GM18909 (cell line): ENCODE data around the gene TSPAN14.

Experiments
- ATAC-seq: cut with Tn5 transposase; IDR thresholded peaks from one replicate; pipeline ENCODE4 v1.9.1; 2021; ENCODE audit warnings: mild to moderate bottlenecking; ENCODE audit not compliant: unreplicated experiment, poor library complexity

The TSPAN14 gene

DNA sequence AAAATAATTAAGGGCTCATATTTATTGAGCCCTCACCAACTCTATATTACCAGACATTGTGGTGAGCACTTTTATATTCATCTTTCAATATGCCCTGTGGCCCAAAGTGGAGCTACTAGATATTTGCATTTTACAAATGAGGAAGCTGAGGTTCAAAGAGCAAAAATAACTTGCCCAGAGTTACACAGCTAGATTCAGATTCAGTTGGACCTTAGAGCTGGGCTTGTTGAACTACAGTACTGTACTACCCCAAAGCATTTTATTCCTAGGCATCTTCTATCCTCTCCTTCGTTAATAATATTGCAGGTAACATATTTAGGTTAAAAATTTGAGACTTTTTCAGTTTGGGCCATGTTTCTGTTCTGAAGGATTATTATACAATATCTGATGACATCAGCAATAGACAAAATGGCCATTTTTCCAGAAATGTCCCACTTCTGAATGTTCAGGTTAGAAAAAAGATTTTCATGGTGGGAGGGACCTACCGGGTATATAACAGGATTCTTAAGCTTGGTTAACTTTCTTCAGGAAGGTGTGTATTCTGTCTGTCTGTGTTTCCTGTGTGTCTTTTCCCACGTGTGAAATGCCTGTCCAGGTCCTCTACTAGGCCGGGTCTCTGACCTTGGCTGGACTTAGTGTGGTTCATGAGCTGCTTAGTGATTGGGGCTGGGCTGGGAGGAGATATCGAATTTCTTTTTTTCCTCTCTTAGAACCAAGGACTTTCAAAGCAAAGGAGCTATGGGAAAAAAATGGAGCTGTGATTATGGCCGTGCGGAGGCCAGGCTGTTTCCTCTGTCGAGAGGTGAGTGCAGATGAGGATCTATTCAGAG, 32.2 kb upstream of the TSPAN14 start:
- peak; percentile 94 for ATAC-seq

DNA sequence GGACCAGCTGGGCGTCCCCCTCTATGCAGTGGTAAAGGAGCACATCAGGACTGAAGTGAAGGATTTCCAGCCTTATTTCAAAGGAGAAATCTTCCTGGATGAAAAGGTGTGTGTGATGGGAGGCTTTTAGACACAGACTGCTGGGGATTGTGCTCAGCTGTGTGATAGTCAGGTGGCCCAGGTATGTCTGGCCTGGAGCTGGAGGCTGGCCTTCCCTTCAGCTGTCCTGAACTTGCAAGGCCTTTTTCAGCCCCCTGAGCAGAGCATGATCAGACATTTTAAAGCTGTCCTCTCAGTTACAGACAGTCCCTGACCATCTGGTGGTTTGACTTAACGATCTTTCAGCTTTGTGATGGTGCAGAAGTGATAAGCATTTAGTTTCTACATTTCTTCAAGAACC, 28.2 kb upstream of the TSPAN14 start:
- no peak for ATAC-seq

DNA sequence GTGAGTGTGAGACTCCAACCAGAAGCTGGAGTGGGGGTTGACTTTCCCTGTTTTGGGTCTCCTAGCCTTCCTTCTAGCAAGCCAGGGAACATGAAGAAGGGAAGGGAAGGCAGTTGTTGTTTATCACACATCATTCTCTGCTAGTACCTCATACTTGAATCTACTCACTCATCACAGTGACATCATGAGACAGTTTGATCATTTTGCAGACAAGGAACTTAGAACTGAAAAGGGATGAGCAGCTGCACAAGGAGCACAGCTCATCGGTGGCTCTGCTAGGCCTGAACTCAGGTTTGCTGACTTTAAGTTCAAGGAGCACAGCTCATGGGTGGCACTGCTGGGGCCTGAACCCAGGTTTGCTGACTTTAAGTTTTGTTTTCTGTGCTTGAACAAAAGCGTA, 26.6 kb upstream of the TSPAN14 start:
- no peak for ATAC-seq

DNA sequence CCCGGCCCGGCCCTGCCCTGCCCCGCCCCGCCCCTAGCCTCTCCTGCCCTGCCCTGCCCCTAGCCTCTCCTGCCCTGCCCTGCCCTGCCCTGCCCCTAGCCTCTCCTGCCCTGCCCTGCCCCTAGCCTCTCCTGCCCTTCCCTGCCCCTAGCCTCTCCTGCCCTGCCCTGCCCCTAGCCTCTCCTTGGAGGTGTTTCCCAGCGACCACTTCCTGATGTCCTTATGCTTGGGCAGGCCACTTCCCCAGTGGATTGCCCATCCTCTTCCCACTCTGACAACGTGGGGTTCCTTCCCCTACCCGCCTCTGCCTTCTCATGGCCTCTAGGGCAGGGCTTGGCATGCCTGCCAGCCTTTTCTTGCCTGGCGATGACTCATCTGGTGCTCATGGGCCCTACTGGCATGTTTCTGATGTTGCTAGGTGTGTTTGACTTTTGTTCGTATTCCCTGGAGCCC, 24.6 kb upstream of the TSPAN14 start:
- no peak for ATAC-seq

DNA sequence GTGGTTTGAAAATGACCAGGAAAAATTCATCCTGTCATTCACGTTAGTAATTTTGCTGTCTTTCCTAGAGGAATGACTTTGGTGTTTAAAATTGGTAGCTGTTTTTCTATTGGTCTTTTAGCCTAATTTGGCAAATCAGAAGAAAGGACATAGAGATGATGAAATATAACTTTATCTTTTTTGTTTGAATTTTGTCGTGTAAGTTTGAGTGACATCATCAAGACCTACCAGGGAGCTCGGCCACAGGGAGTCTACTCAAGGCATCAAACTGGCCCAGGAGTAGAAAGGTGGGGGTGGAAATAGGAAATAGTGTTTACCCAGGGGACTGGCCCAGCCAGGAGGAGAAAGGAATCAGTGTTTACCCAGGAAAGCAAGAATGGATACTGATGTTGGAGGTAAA, 21.0 kb upstream of the TSPAN14 start:
- no peak for ATAC-seq

DNA sequence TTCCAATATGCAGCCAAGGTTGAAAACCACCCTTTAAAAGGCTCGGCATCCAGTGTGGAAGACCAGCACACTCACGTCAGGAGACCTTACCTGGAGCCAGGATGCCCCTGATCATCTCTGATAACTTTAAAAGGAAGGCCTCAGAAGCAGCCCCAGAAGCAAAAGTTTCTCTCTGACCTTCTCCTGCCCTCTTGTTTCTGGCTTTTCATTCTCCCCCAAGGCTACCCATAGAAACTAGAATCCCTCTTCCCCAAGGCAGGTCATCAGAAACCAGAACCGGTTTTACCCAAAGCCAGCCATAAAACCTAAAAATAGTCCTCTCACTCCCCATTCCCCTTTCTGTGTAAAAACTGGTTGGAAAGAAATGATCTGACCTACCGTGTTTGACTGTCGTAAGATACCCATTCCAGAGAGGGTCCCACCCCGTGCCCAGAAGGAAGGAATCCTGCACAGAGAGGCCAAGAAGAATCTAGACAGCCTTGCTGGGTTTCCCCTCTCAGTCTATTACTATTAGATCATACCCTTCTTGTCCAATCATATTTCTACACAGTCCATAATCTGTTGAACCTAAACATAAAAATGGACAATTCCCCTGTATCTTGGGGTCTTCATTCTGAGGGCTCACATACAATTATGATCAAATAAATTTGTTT, 17.5 kb upstream of the TSPAN14 start:
- ATAC-seq = no peak

DNA sequence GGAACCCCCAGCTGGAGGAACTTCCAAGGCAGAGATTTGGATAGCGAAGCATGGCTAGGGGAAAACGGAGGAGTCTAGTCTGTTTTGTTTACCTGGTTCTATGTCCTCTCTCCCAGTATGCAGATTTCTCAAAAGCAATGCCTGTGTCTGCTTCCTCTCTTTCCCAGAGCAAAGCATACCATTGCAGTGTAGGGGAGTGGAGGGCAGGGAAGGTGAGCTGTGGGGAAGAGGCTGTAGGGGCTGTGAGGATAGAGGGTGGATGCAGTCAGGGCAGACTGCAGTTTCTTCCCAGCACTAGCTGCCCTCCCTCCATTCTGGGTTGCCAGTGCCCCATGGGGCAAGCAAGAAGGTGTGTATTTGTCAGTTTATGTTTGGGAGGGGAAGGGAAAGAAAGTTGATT, 16.9 kb upstream of the TSPAN14 start:
- no peak for ATAC-seq

DNA sequence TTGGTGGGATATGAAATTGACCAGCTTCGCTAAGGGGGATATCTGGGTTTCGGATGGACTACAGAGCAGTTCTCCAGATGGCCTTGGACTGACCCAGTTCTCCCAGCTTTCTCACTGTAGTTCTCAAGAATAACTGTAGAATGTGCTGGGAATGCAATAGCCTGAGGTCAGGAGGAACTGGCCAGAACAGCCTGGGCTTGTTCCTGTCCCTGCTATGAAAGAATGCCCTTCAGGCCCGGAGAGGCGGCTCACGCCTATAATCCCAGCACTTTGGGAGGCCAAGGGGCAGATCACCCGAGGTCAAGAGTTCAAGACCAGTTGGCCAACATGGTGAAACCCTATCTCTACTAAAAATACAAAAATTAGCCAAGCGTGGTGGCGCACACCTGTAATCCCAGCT, 12.3 kb upstream of the TSPAN14 start:
- ATAC-seq = no peak

DNA sequence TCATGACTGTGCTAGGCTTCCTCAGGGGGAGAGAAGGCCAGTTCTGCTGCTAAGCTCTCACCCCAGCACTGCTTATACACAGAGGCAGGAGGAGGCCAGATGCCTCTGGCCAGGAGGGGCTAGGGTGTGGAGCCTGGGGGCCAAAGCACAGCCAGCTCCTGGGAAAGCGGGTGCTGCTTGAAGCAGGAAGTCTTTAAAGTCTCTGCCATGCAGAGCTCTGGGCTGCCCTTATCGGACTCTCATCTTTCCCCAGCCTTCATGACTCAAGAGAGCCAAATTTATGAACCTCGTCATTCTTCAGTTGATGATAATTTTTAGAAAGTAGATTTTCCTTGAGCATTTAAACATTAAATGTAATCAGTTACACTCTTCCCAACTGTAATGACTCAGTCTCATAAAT, 11.2 kb upstream of the TSPAN14 start:
- ATAC-seq = no peak

DNA sequence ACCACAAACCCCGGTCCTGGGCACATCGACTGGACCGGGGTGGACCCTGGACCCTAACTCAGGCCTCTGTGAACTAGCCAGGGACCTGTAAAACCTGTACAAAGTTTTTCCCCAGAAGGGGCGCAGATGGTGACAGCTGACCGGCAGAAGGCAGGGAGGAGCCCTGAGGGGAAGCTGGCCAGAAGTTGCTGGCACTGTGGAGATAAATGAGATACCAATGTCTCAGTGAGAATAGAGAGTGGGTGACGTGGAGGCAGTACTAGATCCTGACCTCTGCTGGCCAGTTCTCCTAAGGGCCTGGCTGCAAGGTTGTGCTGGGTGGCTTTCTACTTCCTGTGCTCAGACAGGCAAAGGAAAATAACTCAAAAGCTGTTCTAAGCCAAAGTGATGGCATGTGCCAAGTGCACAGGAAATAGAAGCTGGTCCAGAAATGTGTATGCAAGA, 10.6 kb upstream of the TSPAN14 start:
- ATAC-seq = peak; percentile 80

DNA sequence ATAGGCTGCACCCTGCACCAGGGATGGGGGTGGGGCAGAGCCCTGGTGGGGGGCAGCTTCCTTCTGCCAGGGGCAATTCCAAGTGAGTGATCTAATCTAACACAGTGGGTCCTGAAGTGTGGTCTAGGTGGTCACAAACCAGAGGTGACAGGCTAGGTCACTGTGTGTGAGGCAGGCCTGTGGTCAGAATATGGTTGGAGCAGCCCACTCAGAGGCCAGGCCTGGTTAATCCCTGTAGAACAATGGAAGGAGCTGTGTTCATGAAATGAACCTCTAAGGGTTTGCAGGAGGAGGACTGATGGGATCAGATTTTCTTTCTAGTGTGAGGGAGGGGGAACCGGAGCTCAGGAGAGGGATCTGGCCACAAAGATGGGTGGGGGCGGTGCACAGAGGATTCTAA, 10.0 kb upstream of the TSPAN14 start:
- no peak for ATAC-seq

DNA sequence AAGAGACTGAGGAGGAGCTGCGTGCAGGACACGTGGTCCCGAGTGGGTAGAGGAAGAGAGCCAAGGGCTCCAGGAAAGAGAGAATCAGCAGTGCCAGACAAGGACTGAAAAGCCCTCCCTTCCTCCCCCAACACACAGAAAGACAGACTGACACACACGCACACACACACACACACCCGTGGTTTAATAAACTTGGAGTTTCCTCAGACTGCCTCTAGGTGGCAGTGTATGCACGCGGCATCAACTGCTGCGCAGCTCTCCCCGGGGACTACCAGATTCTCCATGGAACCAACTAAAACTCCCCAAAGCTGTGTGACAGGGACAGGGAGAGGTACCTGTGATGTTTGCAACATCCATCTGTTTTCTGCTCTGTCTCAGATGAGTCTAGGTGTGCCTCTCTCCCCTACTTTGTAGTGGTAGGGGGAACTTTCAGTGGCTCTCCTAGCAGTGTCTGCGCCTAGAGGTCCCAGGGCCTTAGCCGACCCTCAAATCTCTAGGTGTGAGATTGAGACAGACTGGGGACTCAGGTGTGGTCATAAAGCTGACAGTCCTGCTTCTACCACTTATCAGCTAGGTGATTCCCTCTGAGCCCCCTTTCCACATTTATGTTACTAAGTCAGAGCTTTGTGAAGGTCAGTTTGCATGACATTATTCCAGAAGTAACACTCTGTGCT, 9.3 kb upstream of the TSPAN14 start:
- peak; percentile 73 for ATAC-seq

DNA sequence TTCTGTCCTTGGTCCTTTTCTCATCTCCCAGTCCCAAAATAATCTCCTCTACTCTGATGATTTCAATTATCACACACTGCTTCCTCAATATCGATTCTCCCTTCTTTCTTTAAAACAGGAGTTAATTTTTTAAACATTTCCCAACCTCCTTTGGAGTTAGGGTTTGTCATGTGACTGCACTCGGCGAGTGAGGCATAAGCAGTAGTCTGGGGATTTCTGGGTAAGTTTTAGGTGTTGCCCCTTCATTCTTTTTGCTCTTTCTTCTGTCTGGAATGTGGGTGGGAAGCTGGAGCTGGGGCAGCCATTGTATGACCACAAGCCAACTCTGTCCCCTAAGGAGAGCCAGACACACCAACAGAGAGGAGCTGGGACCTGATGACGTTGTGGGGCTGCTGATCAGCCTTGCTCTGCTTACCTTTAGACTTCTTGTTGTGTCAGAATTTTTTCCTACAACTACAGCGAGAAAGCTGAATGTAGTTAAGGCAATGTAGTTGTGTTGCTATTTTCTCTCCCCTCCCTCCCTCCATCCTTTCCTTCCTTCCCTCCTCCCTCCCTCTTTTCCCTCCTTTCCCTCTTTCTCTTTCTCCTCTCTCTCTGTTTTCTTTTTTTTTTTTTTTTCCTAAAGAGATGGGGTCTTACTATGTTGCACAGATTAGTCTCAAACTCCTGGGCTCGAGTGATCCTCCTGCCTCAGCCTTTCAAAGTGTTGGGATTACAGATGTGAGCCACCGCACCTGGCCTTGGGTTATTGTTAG, 6.5 kb upstream of the TSPAN14 start:
- ATAC-seq = no peak

DNA sequence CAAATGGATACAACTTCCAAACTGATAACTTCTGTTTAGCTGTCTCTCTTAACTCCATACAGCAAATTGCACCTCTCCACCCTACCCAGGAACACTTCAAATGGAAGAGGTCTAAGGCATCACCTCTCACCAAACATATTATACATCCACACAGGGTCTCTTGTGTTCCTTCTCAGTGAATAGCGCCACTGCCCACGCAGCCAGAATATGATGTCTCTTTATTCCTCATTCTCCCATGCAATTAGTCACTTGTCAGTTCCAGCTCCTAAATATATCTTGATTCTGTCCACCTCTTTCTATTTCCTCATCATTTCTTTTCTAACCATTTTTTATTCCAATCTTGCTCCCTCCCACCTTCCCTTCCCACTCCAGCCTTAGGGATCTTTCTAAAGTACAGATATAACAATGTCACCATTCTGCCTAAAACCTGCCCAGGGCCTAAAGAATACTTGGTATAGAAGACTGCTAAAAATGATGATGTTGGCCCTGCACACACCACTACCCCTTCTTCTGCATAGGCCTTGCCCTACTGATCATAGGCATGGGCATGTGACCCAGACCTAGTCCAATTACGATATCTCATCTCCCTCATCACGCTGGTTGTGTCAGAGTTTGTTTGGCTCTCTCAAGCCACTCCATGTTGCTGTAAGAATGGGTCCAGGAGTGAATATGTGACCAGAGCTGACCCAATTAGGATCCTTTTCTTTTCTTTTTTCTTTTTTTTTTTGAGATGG, 5.7 kb upstream of the TSPAN14 start:
- ATAC-seq = no peak

DNA sequence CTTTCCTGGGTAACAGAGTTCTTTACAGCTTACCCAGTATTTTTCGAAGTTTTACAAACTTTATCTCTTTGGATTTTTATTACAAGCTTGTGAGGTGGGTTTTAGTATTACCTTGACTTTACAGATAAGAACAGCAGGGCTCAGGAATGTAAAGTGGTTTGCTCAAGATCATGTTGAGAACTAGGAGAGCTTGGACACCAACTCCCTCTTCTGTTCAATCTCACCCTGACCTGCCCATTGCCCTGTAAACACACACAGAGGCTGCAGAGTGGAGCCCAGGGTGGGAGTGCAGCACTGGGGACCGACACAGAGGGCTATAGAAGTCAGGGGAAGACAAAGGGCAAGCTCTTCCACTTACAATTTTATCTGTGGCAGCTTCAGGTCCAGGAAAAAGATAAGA, 4.6 kb upstream of the TSPAN14 start:
- no peak for ATAC-seq

DNA sequence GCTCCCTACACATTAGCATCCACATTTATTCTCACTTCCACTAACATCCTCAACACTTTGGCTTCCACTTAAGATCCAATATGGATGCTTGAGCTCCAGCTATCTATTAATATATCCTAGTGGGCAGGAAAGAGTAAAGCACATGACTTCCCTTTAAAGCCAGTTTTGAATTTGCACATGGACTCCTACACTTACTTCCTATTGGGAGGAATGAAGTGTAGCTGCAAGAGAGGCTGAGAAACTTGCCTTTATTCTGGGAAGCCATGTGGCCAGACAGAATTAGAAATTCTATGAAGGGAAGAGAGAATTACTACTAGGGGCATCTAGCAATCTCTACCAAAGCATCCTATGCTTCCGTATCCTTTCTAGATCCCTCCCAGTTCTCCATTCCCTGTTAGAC, 3.0 kb upstream of the TSPAN14 start:
- ATAC-seq = no peak

DNA sequence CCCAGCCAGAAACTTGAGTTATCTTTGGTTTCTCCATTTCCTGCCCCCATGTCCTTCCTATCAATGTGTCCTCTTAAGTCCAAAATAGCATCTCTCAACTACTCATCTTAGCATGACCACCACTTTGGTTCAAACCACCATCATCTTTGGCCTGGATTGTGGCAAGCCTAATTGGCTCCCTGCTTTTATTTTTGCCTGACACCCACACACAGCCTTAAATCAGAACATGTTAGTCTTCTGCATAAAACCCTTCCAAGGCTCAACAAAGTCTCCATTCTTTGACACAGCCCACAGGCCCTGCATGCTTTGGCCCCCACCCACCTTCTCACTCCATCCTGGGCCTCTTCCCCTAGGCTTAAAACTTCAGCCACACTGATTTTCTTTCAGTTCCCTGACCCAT, 2.0 kb upstream of the TSPAN14 start:
- no peak for ATAC-seq

DNA sequence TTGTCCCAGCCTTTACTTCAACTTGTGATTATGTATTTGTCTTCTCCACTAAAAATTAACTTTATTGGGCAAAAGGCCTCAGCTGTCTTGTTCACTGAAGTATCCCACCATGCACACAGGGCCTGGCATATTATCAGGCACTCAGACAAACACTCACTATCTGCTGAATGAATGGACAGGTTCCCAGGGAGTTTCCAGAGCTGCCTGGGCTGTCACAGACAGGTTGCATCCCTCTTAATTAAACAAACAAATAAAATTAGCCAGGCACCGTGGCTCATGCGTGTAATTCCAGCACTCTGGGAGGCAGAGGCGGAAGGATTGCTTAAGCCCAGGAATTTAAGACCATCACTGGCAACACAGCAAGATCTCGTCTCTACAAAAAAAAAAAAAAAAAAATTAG, 1.5 kb upstream of the TSPAN14 start:
- ATAC-seq = no peak

DNA sequence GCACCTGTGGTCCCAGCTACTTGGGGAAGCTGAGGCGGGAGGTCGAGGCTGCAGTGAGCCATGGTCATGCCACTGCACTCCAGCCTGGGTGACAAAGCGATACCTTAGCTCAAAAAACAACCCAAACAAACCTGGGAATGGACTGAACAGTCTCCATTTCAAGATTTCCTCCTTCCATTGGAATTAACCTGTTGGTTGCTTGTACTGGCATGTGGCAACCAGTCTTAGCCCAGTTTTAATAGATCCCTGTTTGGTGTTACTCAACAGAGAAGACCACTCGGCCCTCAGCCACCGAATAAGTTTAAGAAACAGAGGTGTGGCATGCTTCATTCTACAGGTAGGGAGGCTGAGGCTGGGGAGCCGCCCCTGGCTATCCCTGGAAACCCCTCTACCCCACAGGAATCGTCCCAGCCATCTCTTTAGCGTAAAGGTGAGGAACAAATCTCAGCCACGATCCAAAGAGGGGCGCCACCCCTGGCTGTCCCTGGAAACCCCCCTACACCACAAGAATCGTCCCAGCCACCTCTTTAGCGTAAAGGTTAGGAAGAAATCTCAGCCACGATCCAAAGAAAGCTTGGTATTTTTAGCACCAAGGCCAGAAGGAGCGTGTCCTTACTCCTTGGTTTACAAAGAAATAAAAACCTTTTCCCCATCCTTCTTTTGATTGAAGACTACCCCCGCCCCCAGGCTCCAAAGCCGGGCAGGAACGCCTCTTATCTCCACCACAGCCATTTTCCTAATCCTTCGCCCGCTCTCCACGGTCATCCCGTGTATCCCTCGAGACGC, 861 bp upstream of the TSPAN14 start:
- no peak for ATAC-seq
